Measurements from ENCODE around the gene RPS4Y1.

- TF ChIP-seq CTCF (conservative IDR thresholded peaks at IDR 0.05; ENCODE audit: low read length) (no peak), EZH2phosphoT487 (IDR thresholded peaks at IDR 0.05; ENCODE audit: borderline replicate concordance) (no peak)
These were observed 26.7 kb downstream of the RPS4Y1 start for GRCh38 chrY:2868035-2868607.

Measured in Loucy (cell line).